GM19240 (cell line): ENCODE data around the gene LHCGR.
"Not testable (repeated sequence)": the region's sequence is repeated elsewhere in the genome, so short reads cannot be mapped to it uniquely, and the experiment has no call there.

Source experiments
- DNase-seq: peaks from one replicate; pipeline ENCODE4 v3.0.0; 2011; ENCODE audit warnings: low spot score; ENCODE audit not compliant: insufficient read length

The LHCGR gene

DNA sequence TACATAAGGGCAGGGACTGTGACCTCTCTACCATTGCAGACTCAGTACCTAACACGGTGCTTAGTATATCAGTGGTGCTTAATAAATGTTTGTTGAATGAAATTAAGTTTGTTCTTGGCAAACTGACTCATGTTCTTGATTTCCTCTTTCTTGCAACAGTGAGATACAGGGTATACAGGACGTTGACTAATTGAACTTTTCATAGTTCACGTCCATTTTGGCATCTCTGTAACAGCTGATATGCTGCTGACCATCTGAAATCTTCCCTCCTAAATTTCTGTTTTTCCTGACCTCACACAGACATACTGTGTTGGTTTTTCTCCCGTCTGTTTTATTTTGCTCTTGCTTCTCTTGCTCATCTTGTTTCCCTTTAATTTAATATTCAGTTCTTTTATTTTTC is 44.2 kb downstream of the LHCGR start:
- no peak for DNase-seq

GRCh38 chr2:48709096-48710034 is 46.2 kb downstream of the LHCGR start:
- no peak for DNase-seq

- DNase-seq, result no peak
These were observed 48.1 kb downstream of the LHCGR start for GRCh38 chr2:48707466-48707865.

DNA sequence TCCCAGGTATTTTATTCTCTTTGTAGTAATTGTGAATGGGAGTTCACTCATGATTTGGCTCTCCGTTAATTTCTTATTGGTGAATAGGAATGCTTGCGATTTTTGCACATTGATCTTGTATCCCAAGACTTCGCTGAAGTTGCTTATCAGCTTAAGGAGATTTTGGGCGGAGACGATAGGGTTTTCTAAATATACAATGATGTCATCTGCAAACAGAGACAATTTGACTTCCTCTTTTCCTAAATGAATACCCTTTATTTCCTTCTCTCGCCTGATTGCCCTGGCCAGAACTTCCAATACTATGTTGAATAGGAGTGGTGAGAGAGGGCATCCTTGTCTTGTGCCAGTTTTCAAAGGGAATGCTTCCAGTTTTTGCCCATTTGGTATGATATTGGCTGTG is 51.9 kb downstream of the LHCGR start:
- not testable (repeated sequence) for DNase-seq

DNA sequence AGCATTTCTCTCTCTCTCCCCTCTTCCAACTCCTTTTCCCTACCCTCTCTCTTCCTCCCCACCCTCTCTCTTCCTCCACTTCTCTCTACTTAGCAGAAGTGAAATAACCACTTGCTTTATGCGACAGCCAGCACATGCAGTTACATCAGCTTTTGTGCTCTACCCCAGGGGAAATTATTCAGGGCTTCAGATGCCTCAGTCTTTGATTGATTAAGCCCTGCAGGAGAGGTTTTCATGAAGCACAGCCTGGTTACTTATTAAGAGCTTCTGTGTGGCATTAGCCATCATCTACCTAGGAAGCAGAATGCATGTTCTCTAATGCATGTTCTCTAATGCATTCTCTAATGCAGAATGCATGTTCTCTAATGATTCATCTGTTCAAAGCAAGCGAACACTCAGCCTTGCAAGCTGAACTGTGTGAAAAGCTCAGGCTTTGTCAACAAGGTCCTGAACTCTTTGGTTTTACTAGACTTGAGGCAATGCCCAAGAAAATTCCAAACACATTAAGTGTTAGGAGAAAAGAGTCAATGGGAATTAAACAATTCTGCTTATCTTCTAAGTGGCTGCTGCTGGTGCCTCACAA is 56.1 kb downstream of the LHCGR start:
- no peak for DNase-seq

- DNase-seq, result no peak
These were observed 58.6 kb downstream of the LHCGR start for GRCh38 chr2:48696881-48697280.

GRCh38 chr2:48695991-48696390 is 59.5 kb downstream of the LHCGR start:
- no peak for DNase-seq

GRCh38 chr2:48694149-48694548 is 61.4 kb downstream of the LHCGR start:
- DNase-seq, result no peak

GRCh38 chr2:48693645-48694044 is 61.9 kb downstream of the LHCGR start:
- DNase-seq, result no peak

DNA sequence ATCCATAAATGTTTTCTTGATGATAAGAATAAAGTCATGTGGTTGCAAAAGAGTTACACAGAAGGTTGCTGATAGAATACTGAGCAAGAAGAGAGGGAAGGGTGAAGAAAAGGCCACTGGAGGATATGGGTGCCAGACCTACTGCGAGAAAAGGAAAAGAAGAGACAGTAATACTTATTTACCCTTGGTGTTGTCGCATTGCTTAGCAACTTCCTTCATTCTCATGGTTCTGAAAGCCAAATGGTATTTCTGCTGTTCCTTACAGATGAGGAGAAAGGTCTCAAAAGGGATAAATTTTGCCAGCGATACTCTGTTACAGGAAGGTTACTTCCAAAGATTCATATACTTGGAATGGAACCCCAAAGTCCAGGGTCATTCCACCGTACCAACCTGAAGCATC is 62.5 kb downstream of the LHCGR start:
- no peak for DNase-seq

DNA sequence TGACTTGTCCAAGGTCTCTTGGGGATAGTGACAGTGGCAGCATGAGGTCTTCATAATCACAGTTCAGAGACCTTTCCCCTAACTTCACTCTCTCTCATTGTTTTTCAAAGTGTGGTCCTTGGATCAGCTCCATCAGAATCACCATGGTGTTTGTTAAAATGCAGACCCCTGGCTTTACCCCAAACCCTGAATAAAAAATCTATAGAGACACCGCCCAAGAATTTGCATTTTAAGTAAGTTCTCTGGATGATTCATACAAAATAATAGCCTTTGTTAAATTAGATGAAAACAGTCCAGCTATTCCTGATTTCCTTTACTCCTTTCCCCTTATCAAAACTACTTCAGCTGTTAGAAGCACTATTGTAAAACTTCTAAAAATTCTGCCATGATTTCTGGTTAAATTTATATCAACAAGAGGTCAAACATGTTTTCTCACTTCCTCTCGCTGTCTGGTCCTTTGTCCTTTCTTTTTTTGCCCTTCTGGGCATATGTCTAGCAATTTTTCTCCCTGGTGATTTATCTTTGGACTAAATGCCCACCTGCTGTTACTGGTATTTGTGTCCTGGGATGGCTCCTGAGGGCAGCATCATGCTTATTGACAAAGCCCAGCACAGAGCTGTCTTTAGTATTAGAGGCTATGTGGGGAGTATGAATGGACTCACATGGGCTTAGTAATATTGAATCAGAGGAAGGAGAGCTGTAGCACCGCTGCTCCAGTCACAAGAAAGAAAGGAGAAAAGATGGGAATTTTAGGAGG is 63.4 kb downstream of the LHCGR start:
- DNase-seq, result no peak

DNA sequence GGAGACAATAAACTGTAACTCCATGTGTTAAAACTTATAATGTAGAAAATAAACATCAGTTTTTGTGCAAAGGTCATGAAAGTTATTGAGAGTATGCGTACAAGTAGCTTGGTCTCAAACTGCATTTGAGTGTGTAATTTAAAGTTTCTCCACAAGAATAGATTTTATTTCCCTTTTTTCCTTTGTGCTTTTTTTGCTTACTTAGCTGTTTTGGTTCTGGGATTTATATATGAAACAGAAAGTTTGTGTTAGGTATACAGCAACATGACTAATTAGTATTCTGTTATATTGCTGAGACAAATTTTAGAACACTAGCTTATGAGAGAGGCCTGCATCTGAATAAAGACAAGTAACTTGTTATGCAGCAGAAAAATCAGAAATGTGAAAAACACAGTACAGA is 70.4 kb downstream of the LHCGR start:
- DNase-seq, result no peak

GRCh38 chr2:48677450-48677849 is 78.1 kb downstream of the LHCGR start:
- no peak for DNase-seq

DNA sequence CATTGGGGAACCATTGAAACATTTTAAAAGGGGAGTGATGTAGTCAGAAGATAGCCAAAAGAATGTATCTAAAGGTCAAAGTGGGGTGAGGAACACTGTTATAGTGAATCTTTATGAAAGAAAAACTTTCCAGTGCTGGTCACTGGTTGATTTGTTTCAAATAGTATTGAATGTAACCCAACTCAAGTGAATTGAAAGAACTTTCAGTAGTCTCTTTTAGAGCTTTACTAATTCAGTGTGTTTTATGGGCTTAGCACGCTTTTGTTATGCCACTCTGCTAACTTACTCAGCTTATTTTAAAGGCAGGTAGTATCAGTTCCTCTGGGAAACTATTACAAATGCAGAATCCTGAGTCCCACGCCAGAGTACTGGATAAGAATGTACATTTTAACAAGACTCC is 80.6 kb downstream of the LHCGR start:
- DNase-seq, result no peak

GRCh38 chr2:48673581-48673980 is 81.9 kb downstream of the LHCGR start:
- no peak for DNase-seq

DNA sequence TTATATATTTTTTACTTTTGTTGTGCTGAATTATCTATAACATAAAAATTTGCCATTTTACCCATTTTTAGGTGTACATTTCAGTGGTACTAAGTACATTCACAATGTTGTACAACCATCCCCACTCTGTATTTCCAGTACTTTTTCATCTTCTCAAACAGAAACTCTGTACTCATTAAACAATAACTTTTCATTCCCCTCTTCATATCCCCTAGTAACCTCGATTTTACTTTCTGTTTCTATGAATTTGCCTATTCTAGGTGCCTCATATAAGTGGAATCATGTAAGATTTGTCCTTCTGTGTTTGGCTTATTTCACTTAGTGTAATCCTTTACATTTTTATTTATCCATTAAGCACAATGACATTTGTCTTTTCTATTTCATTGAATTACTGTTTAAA is 86.5 kb downstream of the LHCGR start:
- no peak for DNase-seq

DNA sequence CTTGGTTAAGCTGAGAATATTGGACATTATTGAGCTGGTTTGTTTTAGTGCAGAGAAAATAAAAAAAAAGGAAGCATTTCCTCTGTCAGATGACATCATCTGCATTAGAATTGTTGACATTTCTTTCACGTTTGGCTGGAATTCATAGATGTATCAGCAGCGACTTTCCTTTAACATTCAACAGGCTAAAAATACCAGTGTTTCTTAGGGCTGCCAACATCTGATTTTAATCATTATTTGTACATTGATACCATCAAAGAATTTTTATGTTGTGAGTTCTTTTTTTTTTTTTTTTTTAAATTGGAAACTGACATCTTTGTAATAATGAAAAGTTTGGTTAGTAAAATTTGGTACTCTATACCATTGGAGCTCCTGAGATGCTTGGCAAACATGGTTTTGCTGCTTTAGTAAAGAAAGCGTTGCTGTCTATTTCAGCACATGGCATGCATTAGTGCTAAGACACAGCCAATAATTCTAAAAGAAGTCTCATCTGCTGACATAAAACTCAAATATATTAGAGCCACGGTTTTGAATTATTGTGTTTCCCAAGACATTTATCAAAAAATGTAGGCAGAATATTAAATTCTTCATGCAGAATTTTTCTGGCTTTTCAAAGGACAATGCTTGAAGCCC is 104.2 kb downstream of the LHCGR start:
- no peak for DNase-seq

- no peak for DNase-seq
These were observed 117.3 kb downstream of the LHCGR start for GRCh38 chr2:48638261-48638660.
